ENCODE measurements around the gene ZSCAN22.

ZSCAN22 gene

DNA sequence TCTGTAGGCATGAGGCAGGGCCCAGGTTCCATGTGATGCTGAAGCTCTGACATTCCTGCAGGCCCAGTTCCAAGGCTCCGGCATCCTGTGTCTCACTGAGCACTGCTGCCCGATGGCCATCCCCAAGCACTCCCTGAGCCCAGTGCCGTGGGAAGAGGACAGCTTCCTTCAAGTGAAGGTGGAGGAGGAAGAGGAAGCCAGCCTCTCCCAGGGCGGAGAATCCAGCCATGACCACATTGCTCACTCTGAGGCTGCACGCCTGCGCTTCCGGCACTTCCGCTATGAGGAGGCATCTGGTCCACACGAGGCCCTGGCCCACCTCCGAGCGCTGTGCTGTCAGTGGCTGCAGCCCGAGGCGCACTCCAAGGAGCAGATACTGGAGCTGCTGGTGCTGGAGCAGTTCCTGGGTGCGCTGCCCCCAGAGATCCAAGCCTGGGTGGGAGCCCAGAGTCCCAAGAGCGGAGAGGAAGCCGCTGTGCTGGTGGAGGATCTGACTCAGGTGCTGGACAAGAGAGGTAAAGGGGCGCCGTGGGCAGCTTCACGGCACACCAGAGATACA is 8.0 kb downstream of the ZSCAN22 start:
- Histone ChIP-seq H3K9ac (ENCODE audit: low read depth, low read length, poor library complexity) (peak overlapping the region; percentile 51), H3K23ac (ENCODE audit: low read depth, low read length, poor library complexity) (no peak overlapping the region), H3K18ac (ENCODE audit: low read length) (no peak overlapping the region), H3K14ac (ENCODE audit: low read length) (no peak overlapping the region), H3K4me2 (ENCODE audit: insufficient read depth, low read length, poor library complexity, severe bottlenecking) (no peak overlapping the region), H2BK120ac (ENCODE audit: low read depth, low read length) (no peak overlapping the region), H3K4ac (ENCODE audit: low read length) (no peak overlapping the region), H2AFZ (ENCODE audit: low read length) (no peak overlapping the region), H2BK5ac (ENCODE audit: low read length) (no peak overlapping the region), H2AK5ac (ENCODE audit: low read depth, low read length) (no peak overlapping the region), H3K27ac (replicated peaks; ENCODE audit: low read length) (no peak overlapping the region), H3K79me1 (ENCODE audit: low read depth, low read length) (no peaks in the 10 kb centered on the region), H2BK12ac (ENCODE audit: low read length) (no peak overlapping the region), H4K91ac (ENCODE audit: low read depth, low read length, poor library complexity) (no peak overlapping the region), H3K9me3 (replicated peaks in 1 of 2; ENCODE audit: control insufficient read depth in 2 of 2, insufficient read depth in 1 of 2, low read depth in 1 of 2, low read length in 2 of 2) (peaks cover 3 to 5% of the 10 kb centered on the region in 2 donors), H2BK15ac (ENCODE audit: low read length) (no peak overlapping the region), H3K27me3 (ENCODE audit: control insufficient read depth in 3 of 3, insufficient read depth in 3 of 3, low read depth in 1 of 3, low read length in 3 of 3) (no peaks in the 10 kb centered on the region), H3K36me3 (replicated peaks in 1 of 2; ENCODE audit: control insufficient read depth in 2 of 2, insufficient read depth in 2 of 2, low read length in 2 of 2) (peaks cover 20 to 50% of the 10 kb centered on the region in 2 donors), H3K4me3 (ENCODE audit: low read length in 2 of 2) (peak overlapping the region in 1 of 2 donors; percentile 6), H3K4me1 (ENCODE audit: control insufficient read depth in 2 of 2, insufficient read depth in 1 of 2, low read depth in 1 of 2, low read length in 2 of 2) (no peaks in the 10 kb centered on the region), H4K8ac (ENCODE audit: low read depth, low read length) (no peak overlapping the region)
- no CpG with 5 or more reads among the region's 19 CpGs for WGBS, 2 donors (ENCODE audit: extremely low coverage in 2 of 2, insufficient read length in 2 of 2, insufficient replicate concordance in 1 of 2)
- DNase-seq (ENCODE audit: low spot score): no peak

DNA sequence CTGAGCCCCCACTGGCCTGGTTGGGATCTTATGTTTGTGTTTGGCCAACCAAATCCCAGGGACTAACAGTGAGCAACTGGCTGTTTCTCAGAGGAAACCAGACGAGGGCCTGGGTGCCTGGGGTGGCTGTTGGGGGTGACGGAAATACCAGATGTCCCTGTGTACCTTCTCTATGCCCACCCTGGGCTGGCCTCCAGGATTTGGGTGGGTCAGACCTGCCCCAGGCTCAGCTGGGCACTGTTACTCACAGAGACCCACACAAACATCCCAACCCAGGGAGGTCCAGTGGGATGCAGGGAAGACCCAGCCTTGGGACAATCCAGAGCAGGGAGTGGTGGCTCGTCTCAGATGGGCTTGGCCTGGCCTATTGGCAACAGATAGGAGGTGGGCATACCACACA is 8.8 kb downstream of the ZSCAN22 start:
- no peak overlapping the region for H3K9ac ChIP-seq (ENCODE audit: low read depth, low read length, poor library complexity)
- H3K4me1 ChIP-seq (ENCODE audit: control insufficient read depth in 2 of 2, insufficient read depth in 1 of 2, low read depth in 1 of 2, low read length in 2 of 2): no peaks in the 10 kb centered on the region
- H2BK5ac ChIP-seq (ENCODE audit: low read length): no peak overlapping the region
- no peak overlapping the region for H3K4me2 ChIP-seq (ENCODE audit: insufficient read depth, low read length, poor library complexity, severe bottlenecking)
- DNase-seq (ENCODE audit: low spot score): no peak
- H3K9me3 ChIP-seq (replicated peaks in 1 of 2; ENCODE audit: control insufficient read depth in 2 of 2, insufficient read depth in 1 of 2, low read depth in 1 of 2, low read length in 2 of 2): peaks cover 3 to 5% of the 10 kb centered on the region in 2 donors
- no peak overlapping the region for H3K14ac ChIP-seq (ENCODE audit: low read length)
- no peak overlapping the region for H2AFZ ChIP-seq (ENCODE audit: low read length)
- peaks cover 22 to 55% of the 10 kb centered on the region in 2 donors for H3K36me3 ChIP-seq (replicated peaks in 1 of 2; ENCODE audit: control insufficient read depth in 2 of 2, insufficient read depth in 2 of 2, low read length in 2 of 2)
- H3K23ac ChIP-seq (ENCODE audit: low read depth, low read length, poor library complexity): no peak overlapping the region
- no peak overlapping the region for H3K18ac ChIP-seq (ENCODE audit: low read length)
- H2BK120ac ChIP-seq (ENCODE audit: low read depth, low read length): no peak overlapping the region
- no peak overlapping the region for H3K4me3 ChIP-seq (ENCODE audit: low read length in 2 of 2)
- H3K27ac ChIP-seq (replicated peaks; ENCODE audit: low read length): no peak overlapping the region
- no peak overlapping the region for H3K4ac ChIP-seq (ENCODE audit: low read length)
- H2AK5ac ChIP-seq (ENCODE audit: low read depth, low read length): no peak overlapping the region
- H2BK15ac ChIP-seq (ENCODE audit: low read length): no peak overlapping the region
- no peaks in the 10 kb centered on the region for H3K27me3 ChIP-seq (ENCODE audit: control insufficient read depth in 3 of 3, insufficient read depth in 3 of 3, low read depth in 1 of 3, low read length in 3 of 3)
- H3K79me1 ChIP-seq (ENCODE audit: low read depth, low read length): no peaks in the 10 kb centered on the region
- H2BK12ac ChIP-seq (ENCODE audit: low read length): no peak overlapping the region
- H4K8ac ChIP-seq (ENCODE audit: low read depth, low read length): no peak overlapping the region
- no CpG with 5 or more reads among the region's 3 CpGs for WGBS, 2 donors (ENCODE audit: extremely low coverage in 2 of 2, insufficient read length in 2 of 2, insufficient replicate concordance in 1 of 2)
- no peak overlapping the region for H4K91ac ChIP-seq (ENCODE audit: low read depth, low read length, poor library complexity)

DNA sequence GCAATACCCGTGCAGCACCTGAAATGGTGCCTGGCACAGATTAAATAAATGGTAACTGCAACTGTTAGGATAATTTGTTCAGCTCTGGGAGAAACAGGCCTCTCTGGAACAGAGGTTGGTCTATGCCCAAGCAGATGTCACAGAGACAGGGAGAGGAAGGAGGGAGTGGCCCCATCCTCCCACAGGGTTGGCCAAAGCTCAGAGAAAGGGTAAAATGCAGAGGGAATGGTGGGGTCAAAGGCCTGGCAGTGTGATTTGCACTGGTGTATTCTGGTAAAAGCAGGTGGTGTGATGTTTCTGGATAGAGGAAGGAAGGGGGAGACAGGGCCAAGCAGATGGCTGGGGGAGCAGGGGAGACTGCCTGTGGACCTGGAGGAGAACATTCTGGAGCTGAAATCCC is 9.4 kb downstream of the ZSCAN22 start:
- H2AK5ac ChIP-seq (ENCODE audit: low read depth, low read length): no peak overlapping the region
- DNase-seq (ENCODE audit: low spot score): no peak
- no peak overlapping the region for H2BK15ac ChIP-seq (ENCODE audit: low read length)
- H3K4me1 ChIP-seq (ENCODE audit: control insufficient read depth in 2 of 2, insufficient read depth in 1 of 2, low read depth in 1 of 2, low read length in 2 of 2): no peaks in the 10 kb centered on the region
- no peak overlapping the region for H3K4me2 ChIP-seq (ENCODE audit: insufficient read depth, low read length, poor library complexity, severe bottlenecking)
- no peak overlapping the region for H3K27ac ChIP-seq (replicated peaks; ENCODE audit: low read length)
- H2BK12ac ChIP-seq (ENCODE audit: low read length): no peak overlapping the region
- no peak overlapping the region for H3K4me3 ChIP-seq (ENCODE audit: low read length in 2 of 2)
- no peak overlapping the region for H3K18ac ChIP-seq (ENCODE audit: low read length)
- H3K27me3 ChIP-seq (ENCODE audit: control insufficient read depth in 3 of 3, insufficient read depth in 3 of 3, low read depth in 1 of 3, low read length in 3 of 3): no peaks in the 10 kb centered on the region
- H2BK5ac ChIP-seq (ENCODE audit: low read length): no peak overlapping the region
- H3K9me3 ChIP-seq (replicated peaks in 1 of 2; ENCODE audit: control insufficient read depth in 2 of 2, insufficient read depth in 1 of 2, low read depth in 1 of 2, low read length in 2 of 2): peaks cover 3 to 5% of the 10 kb centered on the region in 2 donors
- no CpG with 5 or more reads among the region's 1 CpG for WGBS, 2 donors (ENCODE audit: extremely low coverage in 2 of 2, insufficient read length in 2 of 2, insufficient replicate concordance in 1 of 2)
- peak overlapping the region; percentile 22 for H3K9ac ChIP-seq (ENCODE audit: low read depth, low read length, poor library complexity)
- no peak overlapping the region for H2BK120ac ChIP-seq (ENCODE audit: low read depth, low read length)
- no peaks in the 10 kb centered on the region for H3K79me1 ChIP-seq (ENCODE audit: low read depth, low read length)
- H3K4ac ChIP-seq (ENCODE audit: low read length): no peak overlapping the region
- no peak overlapping the region for H3K14ac ChIP-seq (ENCODE audit: low read length)
- H4K8ac ChIP-seq (ENCODE audit: low read depth, low read length): no peak overlapping the region
- H2AFZ ChIP-seq (ENCODE audit: low read length): no peak overlapping the region
- no peak overlapping the region for H4K91ac ChIP-seq (ENCODE audit: low read depth, low read length, poor library complexity)
- peaks cover 22 to 61% of the 10 kb centered on the region in 2 donors for H3K36me3 ChIP-seq (replicated peaks in 1 of 2; ENCODE audit: control insufficient read depth in 2 of 2, insufficient read depth in 2 of 2, low read length in 2 of 2)
- H3K23ac ChIP-seq (ENCODE audit: low read depth, low read length, poor library complexity): no peak overlapping the region

DNA sequence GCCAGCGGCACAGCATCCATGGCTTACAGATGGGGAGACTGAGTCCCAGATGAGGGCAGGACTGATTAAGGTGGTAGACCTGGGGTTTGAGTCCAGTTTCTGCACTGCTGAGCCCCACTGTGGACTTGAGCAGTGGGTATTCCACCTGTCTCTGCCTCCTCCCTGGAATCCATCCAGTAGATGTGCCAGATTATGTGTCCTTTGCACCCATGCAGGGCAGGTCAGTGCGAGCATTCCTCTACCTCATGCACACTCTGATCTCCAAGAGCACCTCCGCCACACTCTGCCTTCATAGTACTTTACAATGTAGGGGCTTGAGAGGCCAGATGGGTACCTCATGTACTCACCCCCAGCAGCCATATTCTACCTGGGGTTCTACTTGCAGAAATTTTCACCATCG is 10.0 kb downstream of the ZSCAN22 start:
- no peak overlapping the region for H4K91ac ChIP-seq (ENCODE audit: low read depth, low read length, poor library complexity)
- H3K9me3 ChIP-seq (replicated peaks in 1 of 2; ENCODE audit: control insufficient read depth in 2 of 2, insufficient read depth in 1 of 2, low read depth in 1 of 2, low read length in 2 of 2): peaks cover 3 to 7% of the 10 kb centered on the region in 2 donors
- no CpG with 5 or more reads among the region's 4 CpGs for WGBS, 2 donors (ENCODE audit: extremely low coverage in 2 of 2, insufficient read length in 2 of 2, insufficient replicate concordance in 1 of 2)
- H2AFZ ChIP-seq (ENCODE audit: low read length): no peak overlapping the region
- H3K27me3 ChIP-seq (ENCODE audit: control insufficient read depth in 3 of 3, insufficient read depth in 3 of 3, low read depth in 1 of 3, low read length in 3 of 3): no peaks in the 10 kb centered on the region
- no peak overlapping the region for H3K23ac ChIP-seq (ENCODE audit: low read depth, low read length, poor library complexity)
- H3K18ac ChIP-seq (ENCODE audit: low read length): no peak overlapping the region
- H2BK5ac ChIP-seq (ENCODE audit: low read length): no peak overlapping the region
- no peak overlapping the region for H3K14ac ChIP-seq (ENCODE audit: low read length)
- peak overlapping the region; percentile 57 for H3K9ac ChIP-seq (ENCODE audit: low read depth, low read length, poor library complexity)
- H3K4ac ChIP-seq (ENCODE audit: low read length): no peak overlapping the region
- H2BK15ac ChIP-seq (ENCODE audit: low read length): no peak overlapping the region
- no peak overlapping the region for H3K27ac ChIP-seq (replicated peaks; ENCODE audit: low read length)
- no peak overlapping the region for H3K4me2 ChIP-seq (ENCODE audit: insufficient read depth, low read length, poor library complexity, severe bottlenecking)
- H2BK12ac ChIP-seq (ENCODE audit: low read length): no peak overlapping the region
- no peak overlapping the region for H2BK120ac ChIP-seq (ENCODE audit: low read depth, low read length)
- no peaks in the 10 kb centered on the region for H3K79me1 ChIP-seq (ENCODE audit: low read depth, low read length)
- no peak overlapping the region for H4K8ac ChIP-seq (ENCODE audit: low read depth, low read length)
- H3K36me3 ChIP-seq (replicated peaks in 1 of 2; ENCODE audit: control insufficient read depth in 2 of 2, insufficient read depth in 2 of 2, low read length in 2 of 2): peaks cover 22 to 65% of the 10 kb centered on the region in 2 donors
- no peak for DNase-seq (ENCODE audit: low spot score)
- no peak overlapping the region for H3K4me3 ChIP-seq (ENCODE audit: low read length in 2 of 2)
- no peaks in the 10 kb centered on the region for H3K4me1 ChIP-seq (ENCODE audit: control insufficient read depth in 2 of 2, insufficient read depth in 1 of 2, low read depth in 1 of 2, low read length in 2 of 2)
- no peak overlapping the region for H2AK5ac ChIP-seq (ENCODE audit: low read depth, low read length)

Measured in neuronal stem cell (in vitro differentiated cells).